H1 (cell line): Measurements from ENCODE around the gene PRRC2C. TPM values are rescaled to one million over a fixed set of nuclear protein-coding genes. Genes with fewer than 3 reads are reported as not detected.

Source experiments
- CTCF ChIA-PET: fragments of 300-600 bp; sonication (Branson Sonifier 250); formaldehyde crosslinking; loops from one replicate; lab custom pipeline; 2021; ENCODE audit not compliant: partially characterized antibody; lab: Charles Lee
- POLR2A ChIA-PET: fragments of 300-600 bp; sonication (Branson Sonifier 250); formaldehyde crosslinking; loops from one replicate; lab custom pipeline; 2021; ENCODE audit warnings: inconsistent platforms; ENCODE audit not compliant: partially characterized antibody; lab: Charles Lee
- DNase-seq, 2 experiments: peaks; one replicate each; pipeline versions ENCODE4 v3.0.0 to v3.0.0-alpha.2; 2010 to 2022; ENCODE audit warnings: low spot score in 2 of 2, low read depth in 1 of 2, mixed read lengths in 1 of 2
- FAIRE-seq: peaks from 2 replicates; lab custom pipeline; 2011; peaks lifted over from hg19 to GRCh38; lab: Jason Lieb, UNC
- H2AFZ ChIP-seq: 2 replicates; pipeline ENCODE4 v1.8.1; 2012; ENCODE audit warnings: low read length, inconsistent platforms
- H2AK5ac ChIP-seq: 2 replicates; pipeline ENCODE4 v1.6.1; 2013; ENCODE audit warnings: low read depth, low read length
- H2BK120ac ChIP-seq: replicated peaks from 2 replicates; pipeline ENCODE3; 2013; ENCODE audit warnings: low read depth, low read length, inconsistent platforms
- H2BK12ac ChIP-seq: 2 replicates; pipeline ENCODE4 v1.6.1; 2013; ENCODE audit warnings: low read depth, low read length
- H2BK15ac ChIP-seq: 2 replicates; pipeline ENCODE4 v1.6.1; 2013; ENCODE audit warnings: low read length
- H2BK20ac ChIP-seq: 2 replicates; pipeline ENCODE4 v1.6.1; 2013; ENCODE audit warnings: low read length
- H2BK5ac ChIP-seq: 2 replicates; pipeline ENCODE4 v1.6.1; 2013; ENCODE audit warnings: low read depth, low read length
- H3K14ac ChIP-seq: 2 replicates; pipeline ENCODE4 v1.6.1; 2013; ENCODE audit warnings: inconsistent platforms; ENCODE audit not compliant: insufficient read length
- H3K18ac ChIP-seq: 2 replicates; pipeline ENCODE4 v1.6.1; 2013; ENCODE audit warnings: low read length; ENCODE audit errors: extremely low read depth
- H3K23ac ChIP-seq: 2 replicates; pipeline ENCODE4 v1.6.1; 2013; ENCODE audit warnings: inconsistent platforms; ENCODE audit not compliant: insufficient read length
- H3K23me2 ChIP-seq: 2 replicates; pipeline ENCODE4 v1.6.1; 2013; ENCODE audit warnings: low read depth, low read length
- H3K27ac ChIP-seq: 2 replicates; pipeline ENCODE4 v1.6.1; 2011; ENCODE audit warnings: low read depth, low read length, inconsistent platforms
- H3K27me3 ChIP-seq, 4 experiments: replicated peaks in 1 of 4; 1 replicate in 1 of 4; 2 replicates in 3 of 4; pipeline versions ENCODE4 v1.6.1 to v1.8.1; 2011 to 2013; ENCODE audit warnings: low read length in 3 of 4, mild to moderate bottlenecking in 3 of 4, inconsistent platforms in 2 of 4, mixed read lengths in 2 of 4, moderate library complexity in 1 of 4; ENCODE audit not compliant: control insufficient read depth in 3 of 4, insufficient read depth in 3 of 4; ENCODE audit errors: extremely low read depth in 1 of 4
- H3K36me3 ChIP-seq, 4 experiments: 2 replicates each; pipeline versions ENCODE4 v1.6.1 to v1.8.1; 2011 to 2013; ENCODE audit warnings: mild to moderate bottlenecking in 4 of 4, low read length in 3 of 4, moderate library complexity in 2 of 4, control low read depth in 1 of 4, inconsistent platforms in 1 of 4; ENCODE audit not compliant: insufficient read depth in 4 of 4, control insufficient read depth in 2 of 4
- H3K4ac ChIP-seq: replicated peaks from 2 replicates; pipeline ENCODE3; 2013; ENCODE audit warnings: low read length, low read depth, mixed read lengths, inconsistent platforms; ENCODE audit not compliant: insufficient read length
- H3K4me1 ChIP-seq, 4 experiments: replicated peaks in 1 of 4; 1 replicate in 1 of 4; 2 replicates in 3 of 4; pipeline versions ENCODE4 v1.6.1 to v1.8.1; 2011 to 2013; ENCODE audit warnings: low read length in 3 of 4, inconsistent platforms in 2 of 4, mixed read lengths in 1 of 4; ENCODE audit not compliant: insufficient read depth in 4 of 4, control insufficient read depth in 3 of 4
- H3K4me2 ChIP-seq, 2 experiments: 2 replicates each; pipeline versions ENCODE4 v1.6.1 to v1.8.1; 2011 to 2013; ENCODE audit warnings: low read depth in 2 of 2, low read length in 2 of 2, control low read depth in 1 of 2, inconsistent platforms in 1 of 2, mild to moderate bottlenecking in 1 of 2; ENCODE audit not compliant: insufficient read depth in 1 of 2
- H3K4me3 ChIP-seq, 4 experiments: fragments of 200-600, 300-600 bp in 1 of 4; sonication (generic), shearing (Covaris generic), sonication (Bioruptor Twin) in 1 of 4; 2 replicates each; pipeline versions ENCODE4 v1.5.1 to v1.8.1; 2011 to 2016; ENCODE audit warnings: low read length in 4 of 4, low read depth in 3 of 4, control low read depth in 2 of 4, inconsistent platforms in 2 of 4, mild to moderate bottlenecking in 2 of 4, mixed read lengths in 1 of 4, moderate library complexity in 1 of 4; ENCODE audit not compliant: insufficient read depth in 2 of 4; ENCODE audit errors: extremely low read depth in 1 of 4
- H3K56ac ChIP-seq: replicated peaks from 2 replicates; pipeline ENCODE3; 2013; ENCODE audit warnings: low read depth, mild to moderate bottlenecking, mixed read lengths, low read length, inconsistent platforms; ENCODE audit not compliant: insufficient read length
- H3K79me1 ChIP-seq: 2 replicates; pipeline ENCODE4 v1.6.1; 2013; ENCODE audit warnings: low read depth, low read length, control low read depth
- H3K79me2 ChIP-seq, 2 experiments: 2 replicates each; pipeline versions ENCODE4 v1.6.1 to v1.8.1; 2012 to 2013; ENCODE audit warnings: low read length in 2 of 2, mild to moderate bottlenecking in 2 of 2, inconsistent platforms in 1 of 2; ENCODE audit not compliant: insufficient read depth in 2 of 2, control insufficient read depth in 1 of 2
- H3K9ac ChIP-seq, 4 experiments: replicated peaks in 1 of 4; 1 replicate in 1 of 4; 2 replicates in 3 of 4; pipeline versions ENCODE4 v1.6.1 to v1.8.1; 2011 to 2013; ENCODE audit warnings: low read depth in 3 of 4, low read length in 3 of 4, control low read depth in 2 of 4, mild to moderate bottlenecking in 2 of 4, moderate library complexity in 2 of 4, inconsistent platforms in 1 of 4; ENCODE audit errors: extremely low read depth in 1 of 4
- H3K9me3 ChIP-seq, 2 experiments: 2 replicates each; pipeline versions ENCODE4 v1.6.1 to v1.8.1; 2012 to 2013; ENCODE audit warnings: mild to moderate bottlenecking in 2 of 2, moderate library complexity in 2 of 2, control low read depth in 1 of 2, inconsistent platforms in 1 of 2, low read depth in 1 of 2, low read length in 1 of 2, mixed read lengths in 1 of 2; ENCODE audit not compliant: insufficient read depth in 2 of 2
- H4K20me1 ChIP-seq, 2 experiments: replicated peaks in 1 of 2; 2 replicates each; pipeline versions ENCODE3 to v1.8.1; 2011 to 2013; ENCODE audit warnings: inconsistent platforms in 2 of 2, low read length in 2 of 2, mild to moderate bottlenecking in 1 of 2; ENCODE audit not compliant: insufficient read depth in 2 of 2, control insufficient read depth in 1 of 2
- H4K5ac ChIP-seq: 2 replicates; pipeline ENCODE4 v1.6.1; 2013; ENCODE audit warnings: low read length, low read depth, mixed read lengths, inconsistent platforms; ENCODE audit not compliant: insufficient read length
- H4K8ac ChIP-seq: 2 replicates; pipeline ENCODE4 v1.8.0; 2013; ENCODE audit warnings: mild to moderate bottlenecking, moderate library complexity, low read length, inconsistent platforms; ENCODE audit not compliant: insufficient read depth; ENCODE audit errors: extremely low read depth
- H4K91ac ChIP-seq: replicated peaks from 2 replicates; pipeline ENCODE3; 2013; ENCODE audit warnings: low read length, mixed read lengths, inconsistent platforms; ENCODE audit not compliant: insufficient read length
- EZH2 ChIP-seq: fragments of 200-600 bp; sonication (generic); IDR thresholded peaks from 2 replicates; pipeline ENCODE4 v1.7.1; 2012; ENCODE audit warnings: low read depth, mild to moderate bottlenecking, moderate library complexity, low read length, inconsistent platforms; ENCODE audit not compliant: severe bottlenecking
- RXRA ChIP-seq: IDR thresholded peaks from 2 replicates; pipeline ENCODE4 v1.6.1; 2011; ENCODE audit warnings: low read depth, mild to moderate bottlenecking, low read length, moderate library complexity; ENCODE audit not compliant: insufficient read depth
- SIX5 ChIP-seq: IDR thresholded peaks from 2 replicates; pipeline ENCODE4 v1.6.1; 2011; ENCODE audit warnings: mild to moderate bottlenecking, low read depth, low read length
- SP4 ChIP-seq: IDR thresholded peaks from 2 replicates; pipeline ENCODE4 v1.6.1; 2012; ENCODE audit warnings: low read length, inconsistent platforms
- SUZ12 ChIP-seq: fragments of 200-600 bp; sonication (generic); IDR thresholded peaks from 2 replicates; pipeline ENCODE4 v1.6.1; 2012; ENCODE audit warnings: mild to moderate bottlenecking, inconsistent platforms, low read length, moderate library complexity, mixed read lengths
- TEAD4 ChIP-seq: IDR thresholded peaks from 2 replicates; pipeline ENCODE4 v1.6.1; 2012; ENCODE audit warnings: low read depth, low read length, inconsistent platforms, mixed read lengths
- WGBS, 2 experiments: shearing (Covaris generic) in 1 of 2; methylation state at CpG; one replicate each; pipeline versions ENCODE4 v1.1.6 to v1.1.7; 2013 to 2015; ENCODE audit warnings: low lambda C conversion rate in 2 of 2, mixed read lengths in 2 of 2, inconsistent platforms in 1 of 2, low coverage in 1 of 2, missing lambda C conversion rate in 1 of 2; ENCODE audit not compliant: insufficient replicate concordance in 2 of 2, insufficient coverage in 1 of 2, insufficient read length in 1 of 2; ENCODE audit errors: extremely low coverage in 1 of 2, missing lambda C conversion rate in 1 of 2; 5-methylcytosine and 5-hydroxymethylcytosine counted together
- polyA plus RNA-seq, 7 experiments: library from polyadenylated mRNA; depleted of rRNA in 3 of 7; stranded (reverse) in 5 of 7; unstranded in 2 of 7; fragments of >200 nt in 5 of 7; fragments of 200-250 nt in 2 of 7; gene quantifications; 1 replicate in 5 of 7; 2 replicates in 1 of 7; 4 replicates in 1 of 7; pipeline versions ENCODE4 v1.2.1 to v1.2.3, GENCODE V29; 2011 to 2013; ENCODE audit warnings: missing spikeins in 2 of 7, mixed read lengths in 2 of 7
- total RNA-seq: library from RNA; stranded (reverse); fragmentation: NEBNext Ultra II Directional; extraction: Animal tissue kit (Norgen Biotek cat#: 25700); gene quantifications from 2 replicates; pipeline ENCODE4 v1.2.1, GENCODE V29; 2021
- TF ChIP-seq, protein P1 (sequence below): IDR thresholded peaks from 2 replicates; pipeline ENCODE4 v1.6.1; 2011; ENCODE audit warnings: low read depth, mild to moderate bottlenecking, low read length; ENCODE audit not compliant: insufficient read depth

The PRRC2C gene
- total and polyA plus RNA-seq, 2 of the 8 experiments (the other 6 are each of a cell fraction or from before 2014, with no cell fraction given) = 125 to 264 TPM

DNA sequence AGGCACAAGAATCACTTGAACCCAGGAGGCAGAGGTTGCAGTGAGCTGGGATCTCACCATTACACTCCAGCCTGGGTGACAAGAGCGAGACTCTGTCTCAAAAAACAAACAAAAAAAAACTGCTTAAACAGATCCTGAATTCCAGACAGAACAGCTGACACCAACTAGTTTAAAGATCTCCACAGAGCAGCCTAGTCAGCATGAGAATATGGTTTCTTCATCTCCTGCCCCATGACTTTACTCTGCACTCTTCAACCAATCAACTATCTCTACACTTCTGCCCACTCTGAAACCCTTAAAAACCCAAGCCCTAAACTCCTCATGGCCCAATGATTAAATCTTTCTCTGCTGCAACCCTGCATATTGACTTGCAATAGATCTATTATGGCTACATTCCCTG, 7.5 kb upstream of the PRRC2C start:
- DNase-seq (no peak), FAIRE-seq (no peak)
- ChIA-PET CTCF (no interaction called here), POLR2A (no interaction called here)
- Histone ChIP-seq H3K4me1 (no peaks in the 10 kb centered on the region; a peak in 2 of 7 replicates), H2BK20ac (no peak overlapping the region), H3K9ac (no peak overlapping the region), H2AK5ac (no peak overlapping the region), H4K91ac (no peak overlapping the region), H3K27ac (no peak overlapping the region), H2AFZ (0 out of 2 replicates have a peak overlapping the region, but pooled peaks have one; percentile 51), H4K20me1 (no peaks in the 10 kb centered on the region), H3K79me2 (no peaks in the 10 kb centered on the region), H3K18ac (no peak overlapping the region), H4K5ac (no peak overlapping the region), H3K56ac (no peak overlapping the region), H3K79me1 (no peaks in the 10 kb centered on the region), H3K4me2 (no peak overlapping the region), H2BK15ac (no peak overlapping the region), H2BK120ac (no peak overlapping the region), H4K8ac (no peak overlapping the region), H3K14ac (no peak overlapping the region), H3K4ac (no peak overlapping the region), H3K36me3 (no peaks in the 10 kb centered on the region), H3K4me3 (no peak overlapping the region), H2BK12ac (no peak overlapping the region), H2BK5ac (no peak overlapping the region), H3K23me2 (no peaks in the 10 kb centered on the region; the same call in 1 of the 2 replicates), H3K27me3 (no peaks in the 10 kb centered on the region), H3K23ac (no peak overlapping the region), H3K9me3 (no peaks in the 10 kb centered on the region)
- no peak for TF ChIP-seq SUZ12
- no peak for TF ChIP-seq SP4
- TF ChIP-seq, protein P1, sequence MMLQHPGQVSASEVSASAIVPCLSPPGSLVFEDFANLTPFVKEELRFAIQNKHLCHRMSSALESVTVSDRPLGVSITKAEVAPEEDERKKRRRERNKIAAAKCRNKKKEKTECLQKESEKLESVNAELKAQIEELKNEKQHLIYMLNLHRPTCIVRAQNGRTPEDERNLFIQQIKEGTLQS = no peak
- no peak for TF ChIP-seq RXRA
- no peak for TF ChIP-seq SIX5
- no peak for TF ChIP-seq TEAD4
- no peak for TF ChIP-seq EZH2
- WGBS, 2 experiments = 100% methylated on average over 1 of the region's 1 CpG; no CpG with 5 or more reads in 1 of the 2 experiments
